Activated naive CD4-positive, alpha-beta T cell (primary cell): ENCODE results near the gene RAB40C.

Experiments
- DNase-seq, 4 experiments: peaks; one replicate each; lab custom pipeline; 2025; lab: John Stamatoyannopoulos, UW

RAB40C gene

GRCh38 chr16:617855-618254, 28.0 kb downstream of the RAB40C start:
- DNase-seq: no peak

- DNase-seq: no peak
Observed at GRCh38 chr16:619476-620100, 29.7 kb downstream of the RAB40C start.

GRCh38 chr16:620700-621525, 31.0 kb downstream of the RAB40C start:
- no peak for DNase-seq

GRCh38 chr16:621526-622105, 31.8 kb downstream of the RAB40C start:
- DNase-seq: no peak

- DNase-seq: no peak
Observed at GRCh38 chr16:622920-623280, 33.0 kb downstream of the RAB40C start.

GRCh38 chr16:624526-625070, 34.7 kb downstream of the RAB40C start:
- no peak for DNase-seq

GRCh38 chr16:625117-625976, 35.5 kb downstream of the RAB40C start:
- DNase-seq: no peak

- no peak for DNase-seq
Observed at GRCh38 chr16:625977-626765, 36.3 kb downstream of the RAB40C start.

GRCh38 chr16:626787-627453, 37.1 kb downstream of the RAB40C start:
- no peak for DNase-seq

- no peak for DNase-seq
Observed at GRCh38 chr16:627454-628239, 37.8 kb downstream of the RAB40C start.

GRCh38 chr16:628321-629061, 38.6 kb downstream of the RAB40C start:
- DNase-seq: no peak

- no peak for DNase-seq
Observed at GRCh38 chr16:629185-629832, 39.4 kb downstream of the RAB40C start.

GRCh38 chr16:629833-630248, 40.0 kb downstream of the RAB40C start:
- DNase-seq: no peak

- DNase-seq: no peak
Observed at GRCh38 chr16:630249-630814, 40.5 kb downstream of the RAB40C start.

- no peak for DNase-seq
Observed at GRCh38 chr16:630815-631405, 41.0 kb downstream of the RAB40C start, which contains the start of gene WFIKKN1. Gene WFIKKN1, plus strand, starts transcription at chr16:630985. Its CDS starts 269 bp downstream, at chr16:631254.

GRCh38 chr16:631808-632358, 42.0 kb downstream of the RAB40C start:
- DNase-seq: no peak
